Nephron (organoid): ENCODE measurements around the gene RPUSD3.

Experiments
- H3K27ac Mint-ChIP-seq, 3 experiments: 2 replicates each; pipeline ENCODE4 v1.8.0; 2020; ENCODE audit warnings: mixed read lengths in 3 of 3, mild to moderate bottlenecking in 2 of 3, moderate library complexity in 1 of 3
- H3K27me3 Mint-ChIP-seq: 2 replicates; pipeline ENCODE4 v1.8.0; 2021; ENCODE audit warnings: low read depth, mild to moderate bottlenecking, moderate library complexity, mixed read lengths
- H3K36me3 Mint-ChIP-seq: 2 replicates; pipeline ENCODE4 v1.8.0; 2020; ENCODE audit warnings: low read depth, mixed read lengths
- H3K4me1 Mint-ChIP-seq: 2 replicates; pipeline ENCODE4 v1.8.0; 2020; ENCODE audit warnings: mixed read lengths
- H3K4me3 Mint-ChIP-seq, 3 experiments: 2 replicates each; pipeline ENCODE4 v1.8.0; 2020; ENCODE audit warnings: mild to moderate bottlenecking in 3 of 3, mixed read lengths in 3 of 3, moderate library complexity in 2 of 3
- H3K9me3 Mint-ChIP-seq: 2 replicates; pipeline ENCODE4 v1.8.0; 2020; ENCODE audit warnings: mixed read lengths
- TF ChIP-seq, protein P1 (sequence below), 3 experiments: fragments of 200-600 bp; sonication (generic); IDR thresholded peaks; one replicate each; pipeline ENCODE4 v1.5.0; 2021; ENCODE audit warnings: antibody characterized with exemption in 3 of 3; ENCODE audit not compliant: unreplicated experiment in 3 of 3

Gene RPUSD3

GRCh38 chr3:9797196-9797945 is 46.4 kb downstream of the RPUSD3 start:
- Mint-ChIP-seq H3K27me3 (no peaks in the 10 kb centered on the region), H3K4me1 (peaks cover 17% of the 10 kb centered on the region)

GRCh38 chr3:9795207-9795606 is 48.6 kb downstream of the RPUSD3 start:
- Mint-ChIP-seq H3K27ac (peak overlapping the region; percentile 80 to 89 (median 83)), H3K36me3 (peaks cover 39% of the 10 kb centered on the region), H3K27me3 (no peaks in the 10 kb centered on the region), H3K4me3 (peak overlapping the region; percentile 77 to 92 (median 87)), H3K9me3 (no peaks in the 10 kb centered on the region), H3K4me1 (peaks cover 28% of the 10 kb centered on the region)
- TF ChIP-seq, protein P1, sequence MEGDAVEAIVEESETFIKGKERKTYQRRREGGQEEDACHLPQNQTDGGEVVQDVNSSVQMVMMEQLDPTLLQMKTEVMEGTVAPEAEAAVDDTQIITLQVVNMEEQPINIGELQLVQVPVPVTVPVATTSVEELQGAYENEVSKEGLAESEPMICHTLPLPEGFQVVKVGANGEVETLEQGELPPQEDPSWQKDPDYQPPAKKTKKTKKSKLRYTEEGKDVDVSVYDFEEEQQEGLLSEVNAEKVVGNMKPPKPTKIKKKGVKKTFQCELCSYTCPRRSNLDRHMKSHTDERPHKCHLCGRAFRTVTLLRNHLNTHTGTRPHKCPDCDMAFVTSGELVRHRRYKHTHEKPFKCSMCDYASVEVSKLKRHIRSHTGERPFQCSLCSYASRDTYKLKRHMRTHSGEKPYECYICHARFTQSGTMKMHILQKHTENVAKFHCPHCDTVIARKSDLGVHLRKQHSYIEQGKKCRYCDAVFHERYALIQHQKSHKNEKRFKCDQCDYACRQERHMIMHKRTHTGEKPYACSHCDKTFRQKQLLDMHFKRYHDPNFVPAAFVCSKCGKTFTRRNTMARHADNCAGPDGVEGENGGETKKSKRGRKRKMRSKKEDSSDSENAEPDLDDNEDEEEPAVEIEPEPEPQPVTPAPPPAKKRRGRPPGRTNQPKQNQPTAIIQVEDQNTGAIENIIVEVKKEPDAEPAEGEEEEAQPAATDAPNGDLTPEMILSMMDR (IDR thresholded peaks at IDR 0.05; ENCODE audit: unreplicated experiment in 3 of 3): no peak

More at GRCh38 chr3:9797196-9797945, 46.4 kb downstream of the RPUSD3 start:
- Mint-ChIP-seq H3K36me3 (peaks cover 50% of the 10 kb centered on the region), H3K9me3 (no peaks in the 10 kb centered on the region), H3K4me3 (peak overlapping the region in 1 of 3 experiments; percentile 42), H3K27ac (no peak overlapping the region)
- TF ChIP-seq, protein P1 (IDR thresholded peaks at IDR 0.05; ENCODE audit: unreplicated experiment in 3 of 3): no peak

- Mint-ChIP-seq H3K36me3 (peaks cover 39% of the 10 kb centered on the region), H3K4me1 (peaks cover 28% of the 10 kb centered on the region), H3K27ac (peak overlapping the region; percentile 75 to 83 (median 82))
These were observed 49.4 kb downstream of the RPUSD3 start for GRCh38 chr3:9794400-9794799.

DNA sequence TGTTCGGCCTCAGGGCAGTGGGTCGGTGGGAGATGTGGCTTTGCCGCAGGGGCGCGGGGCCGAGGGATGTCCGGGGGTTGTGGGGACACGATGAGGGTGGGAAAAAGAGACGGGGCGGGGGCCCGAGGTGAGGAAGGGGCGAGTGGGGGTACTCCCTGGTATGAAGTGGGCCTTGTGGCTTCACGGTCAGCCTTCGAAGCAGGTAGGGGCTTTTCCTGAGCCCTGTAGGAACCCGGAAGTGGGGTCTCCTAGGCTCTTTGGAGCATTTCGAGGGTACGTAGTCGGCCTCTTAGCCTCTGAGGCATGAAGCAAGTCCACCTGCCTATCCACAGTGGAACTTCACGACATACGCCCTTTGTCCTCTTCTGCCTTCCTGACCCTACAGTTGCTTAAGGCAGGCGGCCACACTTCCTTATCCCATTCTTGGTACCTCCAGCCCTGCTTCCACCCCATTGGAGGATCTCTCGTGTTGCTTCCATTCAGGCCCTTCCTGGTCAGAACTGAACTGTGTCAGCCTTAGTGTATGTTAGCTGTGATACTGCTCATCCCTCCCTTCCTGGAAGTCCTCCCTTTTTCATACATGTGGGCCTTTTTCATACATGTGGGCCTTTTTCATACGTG is 50.5 kb downstream of the RPUSD3 start:
- no peaks in the 10 kb centered on the region for H3K9me3 Mint-ChIP-seq
- H3K4me1 Mint-ChIP-seq: peaks cover 28% of the 10 kb centered on the region
- H3K36me3 Mint-ChIP-seq: peaks cover 40% of the 10 kb centered on the region
- peak overlapping the region; percentile 100 for H3K27ac Mint-ChIP-seq
- TF ChIP-seq, protein P1 (IDR thresholded peaks at IDR 0.05; ENCODE audit: unreplicated experiment in 3 of 3): no peak
- no peaks in the 10 kb centered on the region for H3K27me3 Mint-ChIP-seq
- peak overlapping the region; percentile 95 to 98 (median 98) for H3K4me3 Mint-ChIP-seq

More at GRCh38 chr3:9794400-9794799, 49.4 kb downstream of the RPUSD3 start:
- Mint-ChIP-seq H3K4me3 (peak overlapping the region; percentile 95 to 98 (median 98)), H3K27me3 (no peaks in the 10 kb centered on the region), H3K9me3 (no peaks in the 10 kb centered on the region)
- TF ChIP-seq, protein P1 (IDR thresholded peaks at IDR 0.05; ENCODE audit: unreplicated experiment in 3 of 3): no peak

DNA sequence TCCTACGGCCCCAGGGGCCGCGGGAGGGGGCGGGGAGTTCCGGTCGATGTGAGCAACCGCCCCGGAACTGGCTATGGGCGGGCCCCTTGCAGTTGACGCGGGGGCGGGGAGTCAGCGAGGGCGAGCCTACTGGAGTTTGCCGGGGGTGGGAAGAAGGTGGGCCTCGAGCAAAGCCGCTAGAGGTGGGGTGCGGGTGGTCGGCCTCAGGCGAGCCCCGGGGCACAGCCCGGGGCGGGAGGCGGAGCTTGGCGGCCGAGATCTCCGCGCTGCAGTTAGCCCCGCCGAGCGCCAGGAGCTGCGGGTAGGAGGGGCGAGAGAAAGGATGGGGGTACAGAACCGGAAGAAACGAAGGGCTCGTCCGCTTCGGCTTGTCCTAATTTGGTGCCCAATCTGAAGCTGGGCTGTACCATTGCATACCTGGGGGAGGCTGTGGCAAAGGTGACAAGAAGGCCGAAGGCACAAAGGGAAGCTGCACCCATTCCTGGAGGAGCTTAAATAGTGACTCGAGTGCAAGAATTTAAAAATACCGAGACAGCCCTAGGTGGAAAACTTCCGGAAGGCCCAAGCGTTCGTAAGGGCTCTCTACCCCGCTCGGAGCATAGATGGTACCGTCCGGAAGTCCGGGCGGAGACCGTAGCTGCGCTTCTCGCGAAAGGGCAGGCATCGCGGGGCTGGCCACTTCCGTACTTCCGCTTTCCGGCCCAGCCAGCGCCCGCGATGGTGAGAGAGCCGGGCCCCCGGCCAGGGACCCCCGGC is 51.2 kb downstream of the RPUSD3 start, which contains the start of the genes ARPC4 and TADA3:
ARPC4 (plus strand) TSS at position 678 of the 756 bp plus-strand sequence; CDS start at position 718, 40 bp downstream.
TADA3 (minus strand) TSS at position 69 of the 756 bp plus-strand sequence. CDS start 1,007 bp downstream, outside the sequence.
- Mint-ChIP-seq H3K9me3 (no peaks in the 10 kb centered on the region), H3K4me3 (peak within 1 kb of the TSS; percentile 95 to 98 (median 98)), H3K27ac (peak within 1 kb of the TSS; percentile 100), H3K27me3 (no peaks in the 10 kb centered on the region), H3K36me3 (peaks cover 37% of the 10 kb centered on the region), H3K4me1 (peaks cover 28% of the 10 kb centered on the region)
- TF ChIP-seq, protein P1 (IDR thresholded peaks at IDR 0.05; ENCODE audit: unreplicated experiment in 3 of 3): no peak
